Activated gamma-delta T cell treated with anti-CD3 and anti-CD28 coated beads, Interleukin-2, amount 50 U/mL, for 16 hours (primary cell): Measurements from ENCODE around the gene GALNT11.
"Not testable (repeated sequence)": the region's sequence is repeated elsewhere in the genome, so short reads cannot be mapped to it uniquely, and the experiment has no call there.

Experiments
- DNase-seq: peaks from one replicate; pipeline ENCODE4 v3.0.0-alpha.2; 2020; ENCODE audit warnings: low read depth

Gene GALNT11

DNA sequence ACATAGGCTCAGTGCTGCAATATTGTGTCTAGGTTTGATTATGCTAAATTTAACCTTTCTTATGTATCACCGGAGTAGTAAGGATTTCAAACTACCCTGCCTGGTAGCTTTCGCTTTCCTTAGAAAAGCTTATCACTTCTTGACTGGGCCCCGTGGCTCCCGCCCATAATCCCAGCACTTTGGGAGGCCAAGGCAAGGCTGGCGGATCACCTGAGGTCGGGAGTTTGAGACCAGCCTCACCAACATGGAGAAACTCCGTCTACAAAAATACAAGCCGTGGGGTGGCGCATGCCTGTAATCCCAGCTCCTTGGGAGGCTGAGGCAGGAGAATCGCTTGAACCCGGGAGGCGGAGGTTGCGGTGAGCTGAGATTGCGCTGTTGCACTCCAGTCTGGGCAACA, 49.9 kb downstream of the GALNT11 start:
- not testable (repeated sequence) for DNase-seq

DNA sequence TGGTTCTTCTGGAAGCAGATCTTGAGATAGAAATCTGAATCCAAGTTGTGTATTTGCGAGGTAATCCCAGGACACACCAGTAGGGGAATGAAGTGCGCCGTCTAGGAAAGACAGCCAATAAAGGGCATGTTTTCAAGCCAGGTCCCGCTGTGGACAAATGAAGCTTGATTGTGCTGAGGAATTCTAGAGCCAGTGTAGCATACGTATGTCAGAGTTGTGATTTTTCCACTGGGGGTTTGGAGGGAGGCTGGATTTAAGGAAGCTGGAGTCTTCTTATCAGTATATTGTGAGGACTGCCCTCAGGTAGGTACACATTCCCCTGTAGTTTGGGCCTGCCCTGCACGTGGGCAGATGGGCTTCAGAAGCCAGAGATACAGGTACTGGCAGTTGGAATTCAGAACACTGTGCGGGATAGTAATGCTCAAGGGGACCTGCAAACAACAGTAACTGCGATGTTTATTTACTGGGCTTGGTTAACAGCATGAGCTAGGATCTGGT, 50.9 kb downstream of the GALNT11 start:
- no peak for DNase-seq

- DNase-seq = no peak
Observed at GRCh38 chr7:152076940-152077933, 51.8 kb downstream of the GALNT11 start.

DNA sequence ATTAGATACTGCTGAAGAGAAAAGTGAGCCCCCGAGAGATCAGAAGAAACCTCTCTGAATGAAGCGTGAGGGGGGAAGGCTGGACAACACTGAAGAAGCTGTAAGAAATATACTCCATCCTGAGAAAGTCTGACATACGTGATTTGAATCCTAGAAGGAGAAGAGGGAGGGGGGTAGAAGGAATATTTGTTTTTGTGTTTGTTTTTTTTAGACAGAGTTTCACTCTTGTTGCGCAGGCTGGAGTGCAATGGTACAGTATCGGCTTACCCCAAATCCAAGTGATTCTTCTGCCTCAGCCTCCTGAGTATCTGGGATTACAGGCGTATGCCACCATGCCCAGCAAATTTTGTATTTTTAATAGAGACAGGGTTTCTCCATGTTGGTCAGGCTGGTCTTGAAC, 52.6 kb downstream of the GALNT11 start:
- no peak for DNase-seq

DNA sequence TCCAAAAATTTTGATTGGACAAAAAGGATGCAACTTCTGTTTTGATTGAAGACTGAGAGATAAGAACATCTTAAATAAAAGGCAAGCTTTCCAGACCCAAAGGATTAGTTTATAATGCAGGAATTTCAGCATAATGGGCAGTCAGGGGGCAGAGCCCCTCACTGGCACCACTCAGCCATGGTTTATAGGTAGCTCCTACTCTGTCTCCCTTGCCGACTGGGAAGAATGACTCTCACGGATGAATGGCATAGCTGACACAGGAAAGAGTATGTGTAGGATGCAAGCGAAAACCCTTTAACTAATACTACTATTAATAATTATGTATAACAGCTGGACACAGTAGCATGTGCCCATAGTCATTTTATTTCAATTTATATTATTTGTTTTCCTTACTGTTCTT, 53.3 kb downstream of the GALNT11 start:
- no peak for DNase-seq

DNA sequence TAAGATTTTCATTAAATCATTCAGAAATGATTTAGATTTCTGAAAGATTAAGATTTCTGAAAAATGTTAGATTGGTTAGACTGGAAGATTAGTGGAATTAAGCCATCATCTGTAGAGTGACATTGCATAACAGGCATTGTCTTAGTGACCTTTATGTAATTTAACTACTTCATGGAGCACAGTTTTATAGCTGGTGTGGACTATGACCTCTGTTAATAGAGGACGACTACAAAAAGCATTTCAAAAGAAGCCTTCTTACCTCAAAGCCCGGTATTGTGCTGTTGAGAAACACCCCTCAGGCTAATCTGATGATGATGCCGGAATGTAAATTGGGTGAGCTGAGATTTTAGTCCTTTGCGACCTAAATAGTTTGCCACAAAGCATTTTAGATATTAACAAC, 55.6 kb downstream of the GALNT11 start:
- DNase-seq = no peak

- not testable (repeated sequence) for DNase-seq
Observed at GRCh38 chr7:152082073-152082721, 56.7 kb downstream of the GALNT11 start.

DNA sequence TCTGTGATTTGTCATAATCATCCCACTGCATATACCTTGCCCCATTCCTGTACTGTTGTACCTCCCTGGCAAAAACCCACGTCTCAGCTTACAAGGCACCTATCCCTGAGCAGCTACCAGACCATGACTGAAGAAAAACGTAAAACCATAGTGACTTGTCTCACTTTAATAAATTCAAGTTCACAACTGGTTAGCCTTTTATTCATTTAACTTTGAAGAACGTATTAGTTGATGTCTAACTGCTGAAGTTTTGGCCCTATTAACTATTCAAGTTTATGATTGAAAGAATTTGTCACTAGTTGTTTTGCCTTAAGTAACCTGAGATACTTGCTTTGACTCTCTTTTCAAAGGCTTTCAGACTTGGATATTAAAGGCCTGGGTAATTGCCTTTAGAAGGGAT, 59.7 kb downstream of the GALNT11 start:
- no peak for DNase-seq

DNA sequence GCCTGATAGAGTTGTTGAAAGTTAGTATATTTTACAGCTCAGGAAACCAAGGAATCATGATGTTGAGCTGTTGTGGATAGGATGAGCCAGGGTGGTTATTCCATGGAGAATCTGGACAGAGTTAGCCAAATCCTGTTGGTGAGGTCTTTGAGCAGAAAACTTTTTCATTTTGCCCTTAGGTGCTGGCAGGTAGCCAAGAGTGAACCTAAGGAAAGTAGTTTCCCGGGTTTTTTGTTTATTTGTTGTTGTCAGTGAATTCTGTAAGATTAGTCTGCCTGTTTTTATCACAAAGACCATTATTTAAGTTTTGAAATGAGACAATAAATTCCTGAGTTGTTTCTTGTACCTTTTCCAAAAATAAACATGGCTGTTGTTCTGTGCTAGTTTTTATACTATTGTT, 61.0 kb downstream of the GALNT11 start:
- DNase-seq = no peak

DNA sequence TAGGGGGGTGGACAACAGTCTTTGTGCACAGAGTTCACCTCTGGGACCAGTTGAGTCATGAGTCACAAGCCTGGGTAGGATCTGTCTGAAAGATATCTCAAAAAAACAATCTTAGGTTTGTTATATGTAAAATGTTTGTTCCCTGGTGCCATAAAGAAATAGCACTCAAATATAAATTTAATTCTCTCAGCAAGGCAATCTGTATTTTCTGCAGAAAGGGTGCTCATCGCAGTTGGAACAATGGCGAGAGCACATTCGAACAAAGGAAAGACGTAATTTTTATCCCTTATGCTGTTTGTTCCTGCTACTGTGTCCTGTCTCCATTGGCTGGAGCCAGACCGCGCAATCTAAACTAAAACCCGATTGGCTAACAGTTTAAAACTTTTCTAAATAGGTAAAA, 63.7 kb downstream of the GALNT11 start:
- no peak for DNase-seq

- no peak for DNase-seq
Observed at GRCh38 chr7:152090747-152091146, 65.3 kb downstream of the GALNT11 start.

- no peak for DNase-seq
Observed at GRCh38 chr7:152093717-152094116, 68.2 kb downstream of the GALNT11 start.

DNA sequence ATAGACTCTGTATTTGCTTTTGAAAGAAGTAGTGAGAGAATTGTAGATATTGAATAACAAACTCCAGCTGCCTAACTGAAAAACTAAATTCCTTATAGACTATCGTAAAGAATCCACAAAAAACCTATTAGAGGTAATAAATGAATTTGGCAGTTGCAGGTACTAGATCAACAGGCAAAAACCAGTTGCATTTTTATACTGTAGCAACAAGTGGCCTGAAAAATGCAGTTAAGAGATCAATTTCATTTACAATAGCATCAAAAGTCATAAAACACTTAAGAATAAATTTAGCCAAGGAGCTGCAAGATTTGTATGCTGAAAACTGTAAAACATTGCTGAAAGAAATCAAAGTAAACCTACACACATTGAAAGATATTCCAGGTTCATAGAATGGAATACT, 70.3 kb downstream of the GALNT11 start:
- DNase-seq = no peak

- DNase-seq = no peak
Observed at GRCh38 chr7:152097330-152097729, 71.9 kb downstream of the GALNT11 start.

GRCh38 chr7:152103066-152103465, 77.6 kb downstream of the GALNT11 start:
- DNase-seq = no peak

- DNase-seq = no peak
Observed at GRCh38 chr7:152103691-152104090, 78.2 kb downstream of the GALNT11 start.

DNA sequence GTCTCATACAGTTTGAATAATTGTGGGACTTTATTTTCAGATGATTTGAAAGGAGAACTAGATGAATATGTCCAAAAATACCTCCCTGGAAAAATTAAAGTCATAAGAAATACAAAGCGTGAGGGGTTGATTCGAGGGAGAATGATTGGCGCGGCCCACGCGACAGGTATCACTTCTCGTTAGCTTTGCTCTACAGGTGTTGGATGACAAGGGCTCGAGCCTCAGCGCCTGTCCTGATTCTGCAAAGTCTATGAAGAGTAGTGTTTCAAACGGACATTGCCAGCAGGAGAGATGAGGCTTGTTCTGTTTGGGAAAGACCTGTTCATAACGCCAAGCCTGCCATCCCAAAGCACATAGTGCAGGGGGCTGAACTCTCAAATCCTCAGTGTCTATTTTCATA, 79.7 kb downstream of the GALNT11 start:
- DNase-seq = no peak

DNA sequence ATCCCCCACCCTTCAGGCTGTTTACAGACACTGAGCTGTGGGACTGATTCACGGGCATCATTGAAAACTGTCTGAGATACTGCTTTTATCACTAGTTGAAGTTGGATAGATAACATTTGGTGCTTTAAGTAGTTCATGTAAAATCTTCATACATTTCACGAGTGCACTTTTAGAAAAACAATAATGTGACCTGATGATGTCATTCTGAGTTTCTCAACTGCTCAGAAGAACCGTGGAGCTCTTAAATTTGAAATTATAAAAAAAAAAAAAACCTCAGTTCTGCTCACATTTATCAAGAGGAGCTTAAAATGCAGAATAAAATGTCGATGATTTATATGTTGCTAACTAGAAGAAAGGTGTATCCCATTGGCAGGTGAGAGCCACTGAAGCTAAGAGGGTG, 81.5 kb downstream of the GALNT11 start:
- no peak for DNase-seq

DNA sequence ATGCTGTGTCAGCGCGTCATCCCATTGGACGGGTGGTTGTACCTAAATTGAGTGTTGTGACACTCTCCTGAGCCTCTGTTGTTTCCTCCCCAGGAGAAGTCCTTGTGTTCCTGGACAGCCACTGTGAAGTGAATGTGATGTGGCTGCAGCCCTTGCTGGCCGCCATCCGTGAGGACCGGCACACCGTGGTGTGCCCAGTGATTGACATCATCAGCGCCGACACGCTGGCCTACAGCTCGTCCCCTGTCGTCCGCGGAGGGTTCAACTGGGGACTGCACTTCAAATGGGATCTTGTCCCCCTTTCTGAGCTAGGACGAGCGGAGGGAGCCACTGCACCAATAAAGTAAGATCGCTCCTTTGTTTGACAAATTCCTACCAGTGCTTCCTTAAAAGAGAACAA, 82.5 kb downstream of the GALNT11 start:
- no peak for DNase-seq

DNA sequence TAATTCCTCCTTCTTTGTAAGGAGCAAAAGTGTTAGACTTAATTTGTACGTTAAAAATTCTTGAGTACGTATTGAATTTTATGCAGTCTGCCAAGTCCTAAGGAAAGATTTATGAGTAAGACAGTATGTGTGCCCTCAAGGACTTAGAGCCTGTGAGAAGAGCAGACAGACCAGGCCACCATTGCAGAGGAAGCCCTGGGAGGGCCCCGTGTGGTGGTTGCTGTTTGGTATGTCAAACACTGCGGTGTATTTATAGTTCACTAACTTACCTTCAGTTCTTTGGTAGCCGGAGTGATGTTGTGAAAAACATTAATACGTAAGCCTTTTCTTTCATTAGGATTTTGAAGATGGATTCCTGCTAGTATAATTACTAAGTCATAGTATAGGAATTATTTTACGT, 82.9 kb downstream of the GALNT11 start:
- no peak for DNase-seq

- DNase-seq = no peak
Observed at GRCh38 chr7:152112829-152113228, 87.4 kb downstream of the GALNT11 start.

DNA sequence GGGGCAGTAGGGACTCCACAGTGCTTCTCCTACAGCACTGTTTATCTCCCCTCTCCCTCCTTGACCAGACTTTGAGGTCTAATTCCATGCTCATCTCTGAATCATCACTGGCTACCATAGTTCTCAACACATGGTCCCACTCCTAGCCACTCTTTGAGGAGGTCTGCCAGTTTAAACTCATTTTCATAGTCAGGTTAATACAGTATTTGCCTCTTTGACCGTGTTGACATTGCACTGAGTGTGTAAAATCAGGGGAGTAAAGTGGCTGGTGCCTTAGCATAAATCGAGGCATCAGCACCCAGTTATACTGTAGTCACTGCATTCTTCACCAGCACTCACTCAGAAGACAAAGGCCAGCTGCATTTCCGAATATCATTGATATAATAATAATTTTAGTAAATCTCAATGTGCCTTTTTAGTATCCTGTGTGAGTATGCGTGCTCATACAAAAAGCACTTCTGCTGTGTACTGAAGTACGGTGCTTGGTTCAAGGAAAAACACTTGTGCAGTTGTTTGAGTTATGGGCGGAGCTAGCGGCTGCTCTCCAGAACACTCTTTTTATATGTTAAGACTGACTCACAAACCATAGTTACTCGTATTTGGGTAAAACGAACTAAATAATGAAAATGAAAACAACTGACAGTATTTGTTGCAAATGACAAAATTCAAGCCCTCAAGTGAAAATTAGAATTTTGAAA, 89.7 kb downstream of the GALNT11 start:
- no peak for DNase-seq

- DNase-seq = no peak
Observed at GRCh38 chr7:152117356-152117755, 91.9 kb downstream of the GALNT11 start.
